HFF-Myc (cell line): ENCODE results near the gene CDH23.

Source experiments
- DNase-seq: peaks from one replicate; pipeline ENCODE4 v3.0.0-alpha.2; 2011; ENCODE audit warnings: low read depth; ENCODE audit errors: extremely low read depth
- H3K4me3 ChIP-seq: replicated peaks from 2 replicates; pipeline ENCODE4 v1.5.1; 2011; ENCODE audit warnings: low read depth, mild to moderate bottlenecking, control low read depth, low read length
- CTCF ChIP-seq: IDR thresholded peaks from 2 replicates; pipeline ENCODE4 v1.5.1; 2012; ENCODE audit warnings: mild to moderate bottlenecking, low read depth, low read length, control low read depth; ENCODE audit errors: missing control alignments

Gene CDH23

GRCh38 chr10:71472466-71472865 lies 75.7 kb downstream of the CDH23 start:
- TF ChIP-seq CTCF, result no peak
- H3K4me3 ChIP-seq, result no peak overlapping the region
- DNase-seq, result no peak

- H3K4me3 ChIP-seq, result no peak overlapping the region
- TF ChIP-seq CTCF, result no peak
- DNase-seq, result no peak
These were observed 76.2 kb downstream of the CDH23 start for GRCh38 chr10:71472912-71473311.

- no peak for DNase-seq
- no peak overlapping the region for H3K4me3 ChIP-seq
- TF ChIP-seq CTCF, result no peak
These were observed 77.2 kb downstream of the CDH23 start for GRCh38 chr10:71473671-71474599.

GRCh38 chr10:71474702-71475242 lies 78.1 kb downstream of the CDH23 start:
- TF ChIP-seq CTCF, result no peak
- no peak for DNase-seq
- no peak overlapping the region for H3K4me3 ChIP-seq

- H3K4me3 ChIP-seq, result no peak overlapping the region
- no peak for TF ChIP-seq CTCF
These were observed 78.6 kb downstream of the CDH23 start for GRCh38 chr10:71475243-71475871.

GRCh38 chr10:71476228-71477011 lies 79.7 kb downstream of the CDH23 start:
- H3K4me3 ChIP-seq, result no peak overlapping the region
- no peak for DNase-seq
- no peak for TF ChIP-seq CTCF

More at GRCh38 chr10:71475243-71475871, 78.6 kb downstream of the CDH23 start:
- DNase-seq, result no peak
